Gastrocnemius medialis (tissue), 4 donors: ENCODE measurements around the gene VDAC1. TPM values are rescaled to one million over a fixed set of nuclear protein-coding genes. Genes with fewer than 3 reads are reported as not detected.

ENCODE experiments used
- ATAC-seq, 2 donors: fragments of 150-250 bp; one replicate each; pipeline ENCODE4 v1.9.1; 2016
- DNase-seq, 2 donors: peaks; one replicate each; pipeline ENCODE4 v3.0.0-alpha.2; 2019
- H3K27ac ChIP-seq, 4 donors: fragments of 200-600 bp; sonication (generic); 1 replicate in 1 of 4; 2 replicates in 3 of 4; pipeline ENCODE4 v1.5.1; 2016 to 2018; ENCODE audit warnings: mild to moderate bottlenecking in 2 of 4, moderate library complexity in 1 of 4
- H3K27me3 ChIP-seq, 3 donors: fragments of 200-600 bp; sonication (generic) in 2 of 3; 1 replicate in 1 of 3; 2 replicates in 2 of 3; pipeline versions ENCODE4 v1.5.1 to v1.6.0; 2016 to 2019; ENCODE audit warnings: mild to moderate bottlenecking in 1 of 3, moderate library complexity in 1 of 3
- H3K36me3 ChIP-seq, 2 donors: fragments of 200-600 bp; sonication (generic) in 1 of 2; one replicate each; pipeline ENCODE4 v1.5.1; 2017 to 2018
- H3K4me1 ChIP-seq, 2 donors: fragments of 200-600 bp; sonication (generic) in 1 of 2; one replicate each; pipeline ENCODE4 v1.5.1; 2016 to 2017; ENCODE audit warnings: mild to moderate bottlenecking in 2 of 2
- H3K4me3 ChIP-seq, 4 donors: fragments of 200-600 bp; sonication (generic) in 3 of 4; 1 replicate in 1 of 4; 2 replicates in 3 of 4; pipeline ENCODE4 v1.5.1; 2016 to 2019; ENCODE audit warnings: mild to moderate bottlenecking in 2 of 4
- H3K9me3 ChIP-seq, 3 donors: fragments of 200-600 bp; sonication (generic) in 2 of 3; 1 replicate in 1 of 3; 2 replicates in 2 of 3; pipeline ENCODE4 v1.5.1; 2016 to 2019
- CTCF ChIP-seq, 5 experiments: fragments of 450-650 bp in 3 of 5; fragments of 200-600 bp in 2 of 5; sonication (generic) in 2 of 5; IDR thresholded peaks in 4 of 5; conservative IDR thresholded peaks in 1 of 5; 1 replicate in 4 of 5; 2 replicates in 1 of 5; pipeline ENCODE4 v1.5.1; 2016 to 2019; ENCODE audit warnings: antibody characterized with exemption in 5 of 5, mild to moderate bottlenecking in 3 of 5, moderate library complexity in 3 of 5
- POLR2A ChIP-seq, 2 donors: fragments of 450-650 bp; IDR thresholded peaks; one replicate each; pipeline ENCODE4 v1.6.1; 2017; ENCODE audit warnings: antibody characterized with exemption in 2 of 2, mild to moderate bottlenecking in 2 of 2, moderate library complexity in 2 of 2
- in situ Hi-C, 4 donors: fragments of 200-750 bp; cut with MboI; loops; one replicate each; pipeline versions ENCODE4 v1.15.0 to v1.8.0; 2017; ENCODE audit warnings: low sequenced_read_pairs in 4 of 4
- intact Hi-C: fragments of 100-400 bp; cut with DNase I; formaldehyde crosslinking; loops from one replicate; pipeline ENCODE4 v1.15.1; 2023; ENCODE audit warnings: low total_unique reads
- total RNA-seq, 4 donors: library from RNA; depleted of rRNA; stranded (reverse); fragments of >200 nt; gene quantifications; one replicate each; pipeline versions ENCODE4 v1.1.0 to v1.2.3, GENCODE V29; 2016

Gene VDAC1
- total RNA-seq, 4 donors from 2014 or later, result 412 to 611 (median 495) TPM

GRCh38 chr5:133985540-133986180 lies 19.1 kb downstream of the VDAC1 start:
- Histone ChIP-seq H3K36me3 (peaks cover 0 to 66% of the 10 kb centered on the region in 2 donors), H3K4me3 (no peak overlapping the region), H3K4me1 (peaks cover 42 to 51% of the 10 kb centered on the region in 2 donors), H3K27me3 (no peaks in the 10 kb centered on the region), H3K9me3 (no peaks in the 10 kb centered on the region), H3K27ac (peak overlapping the region; percentile 47 to 71 (median 64))
- in situ Hi-C loops (no loop called here), intact Hi-C loops (no loop called here)
- TF ChIP-seq CTCF (IDR thresholded peaks at IDR 0.05 in 4 of 5, conservative IDR thresholded peaks at IDR 0.05 in 1 of 5), result no peak
- TF ChIP-seq POLR2A (IDR thresholded peaks at IDR 0.05), result no peak
- ATAC-seq (peak; percentile 39 to 50), DNase-seq (no peak)

- H3K27me3 ChIP-seq, result no peaks in the 10 kb centered on the region
- H3K36me3 ChIP-seq, result peaks cover 0 to 52% of the 10 kb centered on the region in 2 donors
- H3K4me1 ChIP-seq, result peaks cover 51 to 62% of the 10 kb centered on the region in 2 donors
- intact Hi-C loops, result no loop called here
- H3K27ac ChIP-seq, result peak overlapping the region in 2 of 4 donors; percentile 29 to 73
- H3K9me3 ChIP-seq, result no peaks in the 10 kb centered on the region
- no peak for DNase-seq
- in situ Hi-C loops, result no loop called here
- ATAC-seq, result no peak
- TF ChIP-seq CTCF (IDR thresholded peaks at IDR 0.05 in 4 of 5, conservative IDR thresholded peaks at IDR 0.05 in 1 of 5), result no peak
- TF ChIP-seq POLR2A (IDR thresholded peaks at IDR 0.05), result no peak
- no peak overlapping the region for H3K4me3 ChIP-seq
Observed at GRCh38 chr5:133983674-133984073, 21.1 kb downstream of the VDAC1 start.

GRCh38 chr5:133981714-133982113 lies 23.1 kb downstream of the VDAC1 start:
- in situ Hi-C loops (no loop called here), intact Hi-C loops (no loop called here)
- TF ChIP-seq CTCF (IDR thresholded peaks at IDR 0.05 in 4 of 5, conservative IDR thresholded peaks at IDR 0.05 in 1 of 5), result peak in 2 of 5 experiments; percentile 12 to 16
- TF ChIP-seq POLR2A (IDR thresholded peaks at IDR 0.05), result no peak
- peak overlapping the region; percentile 41 to 78 (median 63) for H3K27ac ChIP-seq
- no peaks in the 10 kb centered on the region for H3K27me3 ChIP-seq
- H3K36me3 ChIP-seq, result peaks cover 0 to 41% of the 10 kb centered on the region in 2 donors
- H3K4me3 ChIP-seq, result no peak overlapping the region
- ATAC-seq, result no peak
- H3K9me3 ChIP-seq, result no peaks in the 10 kb centered on the region
- peaks cover 60 to 75% of the 10 kb centered on the region in 2 donors for H3K4me1 ChIP-seq
- no peak for DNase-seq

- TF ChIP-seq CTCF (IDR thresholded peaks at IDR 0.05 in 4 of 5, conservative IDR thresholded peaks at IDR 0.05 in 1 of 5) (no peak), POLR2A (IDR thresholded peaks at IDR 0.05) (no peak)
- ATAC-seq (no peak), DNase-seq (peak in 1 of 2 donors; percentile 60)
- in situ Hi-C loops (no loop called here), intact Hi-C loops (no loop called here)
- Histone ChIP-seq H3K4me3 (no peak overlapping the region), H3K27me3 (no peaks in the 10 kb centered on the region), H3K27ac (peak overlapping the region; percentile 53 to 78 (median 72)), H3K9me3 (no peaks in the 10 kb centered on the region), H3K36me3 (peaks cover 0 to 45% of the 10 kb centered on the region in 2 donors), H3K4me1 (peaks cover 49 to 66% of the 10 kb centered on the region in 2 donors)
Observed at GRCh38 chr5:133980652-133981051, 24.1 kb downstream of the VDAC1 start.
